ENCODE data around the gene TTC39C.

The TTC39C gene

DNA sequence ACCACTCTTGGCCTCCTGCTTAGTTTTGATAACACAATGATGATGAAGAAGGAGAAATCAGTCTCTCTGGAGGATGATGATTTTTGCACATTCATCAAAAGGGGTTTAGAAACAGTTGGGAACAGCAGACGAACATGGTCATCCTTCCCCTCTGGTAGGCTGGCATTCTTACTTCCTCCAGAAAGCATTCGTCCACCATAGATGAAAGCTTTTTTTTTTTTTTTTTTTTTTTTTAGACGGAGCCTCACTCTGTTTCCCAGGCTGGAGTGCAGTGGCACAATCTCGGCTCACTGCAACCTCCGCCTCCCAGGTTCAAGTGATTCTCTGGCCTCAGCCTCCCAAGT lies 43.5 kb upstream of the TTC39C start:
- H3K27ac ChIP-seq (ENCODE audit: low read length) = peak overlapping the region; percentile 94
- no peak for ATAC-seq (ENCODE audit: insufficient read depth, low read depth)
- peak overlapping the region; percentile 45 for H3K9ac ChIP-seq (ENCODE audit: low read depth, low read length)
- peak overlapping the region; percentile 27; the same call in 1 of the 2 replicates for H3K4me2 ChIP-seq (ENCODE audit: insufficient read depth, low read length)
- no peaks in the 10 kb centered on the region for H3K27me3 ChIP-seq (ENCODE audit: insufficient read depth, low read length, poor library complexity)
- no peak overlapping the region for H3K4me3 ChIP-seq (ENCODE audit: low read depth in 1 of 2, low read length in 2 of 2)
- DNase-seq = no peak
- H2AFZ ChIP-seq (ENCODE audit: low read depth, low read length) = no peak overlapping the region
- no peaks in the 10 kb centered on the region for H3K36me3 ChIP-seq (ENCODE audit: insufficient read depth, low read length)
- H3K4me1 ChIP-seq (ENCODE audit: insufficient read depth, low read length) = peaks cover 59% of the 10 kb centered on the region
- TF ChIP-seq EZH2 (IDR thresholded peaks at IDR 0.05; ENCODE audit: borderline replicate concordance, low read depth, low read length, severe bottlenecking) = no peak
- TF ChIP-seq, protein P1, sequence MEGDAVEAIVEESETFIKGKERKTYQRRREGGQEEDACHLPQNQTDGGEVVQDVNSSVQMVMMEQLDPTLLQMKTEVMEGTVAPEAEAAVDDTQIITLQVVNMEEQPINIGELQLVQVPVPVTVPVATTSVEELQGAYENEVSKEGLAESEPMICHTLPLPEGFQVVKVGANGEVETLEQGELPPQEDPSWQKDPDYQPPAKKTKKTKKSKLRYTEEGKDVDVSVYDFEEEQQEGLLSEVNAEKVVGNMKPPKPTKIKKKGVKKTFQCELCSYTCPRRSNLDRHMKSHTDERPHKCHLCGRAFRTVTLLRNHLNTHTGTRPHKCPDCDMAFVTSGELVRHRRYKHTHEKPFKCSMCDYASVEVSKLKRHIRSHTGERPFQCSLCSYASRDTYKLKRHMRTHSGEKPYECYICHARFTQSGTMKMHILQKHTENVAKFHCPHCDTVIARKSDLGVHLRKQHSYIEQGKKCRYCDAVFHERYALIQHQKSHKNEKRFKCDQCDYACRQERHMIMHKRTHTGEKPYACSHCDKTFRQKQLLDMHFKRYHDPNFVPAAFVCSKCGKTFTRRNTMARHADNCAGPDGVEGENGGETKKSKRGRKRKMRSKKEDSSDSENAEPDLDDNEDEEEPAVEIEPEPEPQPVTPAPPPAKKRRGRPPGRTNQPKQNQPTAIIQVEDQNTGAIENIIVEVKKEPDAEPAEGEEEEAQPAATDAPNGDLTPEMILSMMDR (IDR thresholded peaks at IDR 0.05; ENCODE audit: borderline replicate concordance, extremely low read depth, low read length, poor library complexity, severe bottlenecking) = no peak
- H4K20me1 ChIP-seq (ENCODE audit: insufficient read depth, low read length) = no peaks in the 10 kb centered on the region
- no peaks in the 10 kb centered on the region for H3K9me3 ChIP-seq (ENCODE audit: insufficient read depth, low read length, severe bottlenecking)
- H3K79me2 ChIP-seq (ENCODE audit: insufficient read depth, low read length) = no peaks in the 10 kb centered on the region

DNA sequence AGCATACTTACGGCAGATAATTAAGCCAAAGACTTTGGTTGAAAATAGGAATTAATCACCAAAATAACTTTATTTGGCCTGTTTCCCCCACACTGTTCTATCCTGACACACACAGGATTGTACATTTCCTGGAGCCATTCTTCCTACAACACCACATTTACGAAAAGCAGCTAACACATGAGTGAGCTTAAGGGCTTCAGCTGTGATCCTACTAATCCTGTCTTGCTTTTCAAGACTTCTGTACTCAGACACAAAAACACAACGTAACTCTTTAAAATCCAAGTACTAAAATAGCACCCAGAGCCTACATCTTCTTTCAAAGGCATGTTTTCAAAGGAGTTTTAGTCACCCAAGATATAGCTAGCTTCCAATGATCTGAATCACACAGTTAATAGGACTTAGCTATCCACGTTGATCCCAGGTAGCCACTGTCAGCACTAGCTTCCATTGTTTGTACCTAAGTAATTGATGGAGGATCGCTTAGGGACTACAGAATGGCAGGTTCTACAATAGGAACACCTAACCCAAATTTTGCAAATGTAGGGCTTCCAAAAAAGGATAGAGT lies 42.8 kb upstream of the TTC39C start:
- H4K20me1 ChIP-seq (ENCODE audit: insufficient read depth, low read length) = no peaks in the 10 kb centered on the region
- TF ChIP-seq, protein P1 (IDR thresholded peaks at IDR 0.05; ENCODE audit: borderline replicate concordance, extremely low read depth, low read length, poor library complexity, severe bottlenecking) = no peak
- TF ChIP-seq EZH2 (IDR thresholded peaks at IDR 0.05; ENCODE audit: borderline replicate concordance, low read depth, low read length, severe bottlenecking) = no peak
- no peak overlapping the region for H3K4me3 ChIP-seq (ENCODE audit: low read depth in 1 of 2, low read length in 2 of 2)
- no peak overlapping the region for H2AFZ ChIP-seq (ENCODE audit: low read depth, low read length)
- ATAC-seq (ENCODE audit: insufficient read depth, low read depth) (no peak), DNase-seq (no peak)
- H3K4me1 ChIP-seq (ENCODE audit: insufficient read depth, low read length) = peaks cover 53% of the 10 kb centered on the region
- no peaks in the 10 kb centered on the region for H3K27me3 ChIP-seq (ENCODE audit: insufficient read depth, low read length, poor library complexity)
- no peaks in the 10 kb centered on the region for H3K9me3 ChIP-seq (ENCODE audit: insufficient read depth, low read length, severe bottlenecking)
- H3K4me2 ChIP-seq (ENCODE audit: insufficient read depth, low read length) = no peak overlapping the region
- peak overlapping the region; percentile 58 for H3K27ac ChIP-seq (ENCODE audit: low read length)
- H3K9ac ChIP-seq (ENCODE audit: low read depth, low read length) = no peak overlapping the region
- no peaks in the 10 kb centered on the region for H3K79me2 ChIP-seq (ENCODE audit: insufficient read depth, low read length)
- H3K36me3 ChIP-seq (ENCODE audit: insufficient read depth, low read length) = no peaks in the 10 kb centered on the region

DNA sequence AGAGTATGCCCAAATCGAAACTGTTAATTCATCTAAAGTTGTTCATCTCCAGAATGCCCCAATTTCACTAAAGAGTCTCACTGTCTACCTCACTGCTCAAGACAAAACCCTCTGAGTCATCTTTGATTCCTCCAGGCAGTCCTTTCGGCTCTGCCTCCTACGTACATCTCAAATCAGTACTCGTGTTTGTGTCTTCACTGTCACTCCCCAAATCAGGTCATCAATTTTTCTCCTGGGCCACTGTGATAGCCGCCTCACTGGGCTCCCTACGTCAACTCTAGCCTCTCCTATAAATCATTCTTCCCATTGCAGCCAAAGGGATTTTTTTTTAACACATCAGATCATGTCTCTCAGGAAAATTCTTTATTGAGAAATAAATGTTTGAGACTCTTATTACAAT lies 42.1 kb upstream of the TTC39C start:
- Histone ChIP-seq H3K79me2 (ENCODE audit: insufficient read depth, low read length) (no peaks in the 10 kb centered on the region), H3K9ac (ENCODE audit: low read depth, low read length) (no peak overlapping the region), H3K4me2 (ENCODE audit: insufficient read depth, low read length) (no peak overlapping the region), H3K36me3 (ENCODE audit: insufficient read depth, low read length) (no peaks in the 10 kb centered on the region), H3K4me1 (ENCODE audit: insufficient read depth, low read length) (peaks cover 46% of the 10 kb centered on the region), H3K9me3 (ENCODE audit: insufficient read depth, low read length, severe bottlenecking) (no peaks in the 10 kb centered on the region), H3K27me3 (ENCODE audit: insufficient read depth, low read length, poor library complexity) (no peaks in the 10 kb centered on the region), H2AFZ (ENCODE audit: low read depth, low read length) (no peak overlapping the region), H3K27ac (ENCODE audit: low read length) (0 out of 2 replicates have a peak overlapping the region, but pooled peaks have one; percentile 46), H3K4me3 (ENCODE audit: low read depth in 1 of 2, low read length in 2 of 2) (no peak overlapping the region), H4K20me1 (ENCODE audit: insufficient read depth, low read length) (no peaks in the 10 kb centered on the region)
- DNase-seq = no peak
- no peak for TF ChIP-seq EZH2 (IDR thresholded peaks at IDR 0.05; ENCODE audit: borderline replicate concordance, low read depth, low read length, severe bottlenecking)
- TF ChIP-seq, protein P1 (IDR thresholded peaks at IDR 0.05; ENCODE audit: borderline replicate concordance, extremely low read depth, low read length, poor library complexity, severe bottlenecking) = no peak
- ATAC-seq (ENCODE audit: insufficient read depth, low read depth) = no peak

Data from DND-41 (cell line).